Spleen (tissue), 7 donors: ENCODE measurements around the gene RNF157.

Experiments
- CTCF ChIP-seq, 11 experiments: fragments of 200-600 bp in 7 of 11; fragments of 450-650 bp in 4 of 11; sonication (generic) in 4 of 11; IDR thresholded peaks in 8 of 11; conservative IDR thresholded peaks in 3 of 11; 1 replicate in 7 of 11; 2 replicates in 4 of 11; pipeline versions ENCODE4 v1.4.0 to v1.8.0; 2016 to 2021; ENCODE audit warnings: antibody characterized with exemption in 11 of 11, inconsistent platforms in 4 of 11, mild to moderate bottlenecking in 1 of 11
- POLR2AphosphoS5 ChIP-seq, 3 donors: sonication (generic); formaldehyde crosslinking; IDR thresholded peaks; one replicate each; pipeline ENCODE4 v1.5.1; 2017; ENCODE audit warnings: antibody characterized with exemption in 3 of 3
- donor health status: DM: no; HTN: no; CAD: no; lungs with moderate emphysema.
- donor health status: DM: no; HTN: no; CAD: no.
- donor health status: DM: no; HTN: no; CAD: no.

GRCh38 chr17:76235883-76236282, 4.4 kb downstream of the RNF157 start:
- TF ChIP-seq CTCF (IDR thresholded peaks at IDR 0.05 in 8 of 11, conservative IDR thresholded peaks at IDR 0.05 in 3 of 11) (no peak), POLR2AphosphoS5 (IDR thresholded peaks at IDR 0.05) (no peak)
